T follicular helper cell (primary cell): Measurements from ENCODE around the gene SMIM10.
"Not testable (repeated sequence)": the region's sequence is repeated elsewhere in the genome, so short reads cannot be mapped to it uniquely, and the experiment has no call there.

Source experiments
- DNase-seq: peaks from one replicate; pipeline ENCODE4 v3.0.0-alpha.2; 2020; ENCODE audit warnings: low read depth
- total RNA-seq, 2 experiments: gene quantifications; one replicate each; lab custom pipeline; 2026; lab: John Stamatoyannopoulos, UW

Gene SMIM10
- 0 to 0.35 reads per million in 2 experiments for total RNA-seq

DNA sequence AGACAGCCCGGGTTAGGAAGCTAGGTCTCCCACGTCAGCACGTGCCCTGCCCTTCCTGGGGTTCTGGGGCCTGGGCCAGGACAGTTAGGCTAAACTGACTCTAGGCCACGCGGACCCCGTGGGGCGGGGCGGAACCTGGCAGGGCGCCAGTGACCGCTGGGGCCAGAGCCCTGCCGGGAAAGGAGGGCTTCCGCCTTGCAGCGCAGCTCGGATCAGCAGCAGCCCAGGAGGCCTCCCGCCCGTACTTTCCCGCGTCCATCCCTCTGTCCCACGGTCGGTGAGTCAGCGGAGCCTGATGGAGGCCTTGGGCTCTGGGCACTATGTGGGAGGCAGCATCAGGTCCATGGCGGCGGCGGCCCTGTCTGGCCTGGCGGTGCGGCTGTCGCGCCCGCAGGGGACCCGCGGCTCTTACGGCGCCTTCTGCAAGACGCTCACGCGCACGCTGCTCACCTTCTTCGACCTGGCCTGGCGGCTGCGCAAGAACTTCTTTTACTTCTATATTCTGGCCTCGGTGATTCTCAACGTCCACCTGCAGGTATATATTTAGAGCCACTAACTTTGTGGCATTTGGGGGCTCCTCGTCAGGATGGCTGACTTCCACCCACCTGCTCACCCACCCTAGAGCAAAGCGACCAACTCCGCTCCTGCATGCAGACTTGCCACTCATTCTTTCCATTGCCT lies at the start of gene SMIM10:
Gene SMIM10, plus strand, starts transcription at position 191 of the 681 bp plus-strand sequence. Its CDS starts 105 bp downstream, at position 296.
- no peak for DNase-seq

DNA sequence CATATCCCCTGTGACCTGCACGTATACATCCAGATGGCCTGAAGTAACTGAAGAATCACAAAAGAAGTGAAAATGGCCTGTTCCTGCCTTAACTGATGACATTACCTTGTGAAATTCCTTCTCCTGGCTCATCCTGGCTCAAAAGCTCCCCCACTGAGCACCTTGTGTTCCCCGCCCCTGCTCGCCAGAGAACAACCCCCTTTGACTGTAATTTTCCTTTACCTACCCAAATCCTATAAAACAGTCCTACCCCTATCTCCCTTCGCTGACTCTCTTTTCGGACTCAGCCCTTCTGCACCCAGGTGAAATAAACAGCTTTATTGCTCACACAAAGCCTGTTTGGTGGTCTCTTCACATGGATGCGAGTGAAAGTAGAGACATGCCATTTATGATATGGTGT lies 44.4 kb upstream of the SMIM10 start:
- not testable (repeated sequence) for DNase-seq

DNA sequence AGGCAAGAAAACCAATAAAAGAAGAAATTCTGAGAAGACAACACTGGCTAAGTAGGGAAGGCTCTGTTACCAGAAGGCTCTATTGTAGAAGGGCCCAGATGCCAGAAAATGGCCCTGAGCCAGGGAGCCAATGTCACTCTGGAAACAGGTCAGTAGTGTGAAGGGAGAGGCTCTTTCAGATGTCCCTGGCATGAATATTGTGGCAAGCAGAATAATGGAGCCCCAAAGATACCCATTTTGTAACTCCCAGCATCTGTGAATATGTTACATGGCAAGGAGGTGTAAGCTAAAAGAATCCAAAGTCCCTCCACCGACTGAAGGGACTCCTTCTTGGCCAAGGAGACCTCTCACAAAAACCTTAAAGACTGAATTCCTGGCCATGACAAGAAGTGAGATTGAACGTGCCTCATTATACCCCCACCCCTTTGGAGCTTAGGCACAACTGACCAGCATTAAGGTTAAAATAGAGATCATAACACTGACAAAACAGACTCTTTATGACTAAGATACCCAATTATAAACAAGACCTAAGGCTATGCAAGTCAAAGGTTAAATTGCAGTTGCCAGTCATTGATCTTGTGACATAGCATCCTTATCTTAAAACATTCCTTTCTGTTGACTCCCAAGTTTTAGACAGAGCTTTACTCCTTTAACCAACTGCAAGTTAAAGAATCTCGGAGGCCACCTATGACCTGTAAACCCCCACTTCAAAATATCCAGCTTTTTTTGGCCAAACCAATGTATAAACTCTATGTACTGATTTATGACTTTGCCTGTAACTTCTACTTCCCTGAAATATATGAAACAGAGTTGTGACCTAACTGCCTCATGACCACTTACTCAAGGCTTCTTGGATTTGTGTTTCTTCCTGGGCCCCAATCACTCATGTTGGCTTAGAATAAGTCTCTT lies 42.2 kb upstream of the SMIM10 start:
- no peak for DNase-seq

DNA sequence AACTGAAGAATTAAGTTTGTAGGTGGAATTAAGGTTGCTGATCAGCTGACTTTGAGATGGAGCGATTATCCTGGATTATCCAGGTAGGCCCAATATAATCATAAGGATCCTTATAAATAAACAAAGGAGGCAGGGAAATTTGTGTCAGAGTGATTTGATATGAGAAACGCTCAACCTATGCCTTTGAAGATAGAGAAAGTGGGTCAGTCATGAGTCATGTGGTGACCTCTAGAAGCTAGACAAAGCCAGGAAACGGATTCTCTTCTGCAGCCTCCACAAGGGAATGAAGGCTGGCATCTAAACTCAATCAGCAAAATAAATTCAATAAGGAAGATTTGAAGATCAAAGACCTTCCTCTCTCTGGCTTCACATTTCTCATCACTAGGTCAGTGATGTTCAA lies 41.5 kb upstream of the SMIM10 start:
- no peak for DNase-seq

DNA sequence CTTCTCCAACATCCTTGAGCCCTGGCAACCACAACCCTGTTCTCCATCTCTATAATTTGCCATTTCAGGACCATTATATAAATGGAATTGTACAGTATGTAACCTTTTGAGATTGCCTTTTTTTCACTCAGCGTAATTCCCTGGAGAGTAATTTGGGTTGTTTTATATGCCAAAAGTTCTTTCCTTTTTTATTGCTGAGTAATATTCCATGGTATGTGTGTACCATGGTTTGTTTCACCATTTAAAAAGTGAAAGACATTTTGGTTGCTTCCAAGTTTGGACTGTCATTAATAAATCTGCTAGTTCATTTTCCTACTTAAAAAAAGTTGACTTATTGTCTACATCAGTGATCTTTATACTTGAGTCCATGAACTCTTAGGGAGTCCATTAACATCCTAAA lies 33.0 kb upstream of the SMIM10 start:
- DNase-seq: no peak

DNA sequence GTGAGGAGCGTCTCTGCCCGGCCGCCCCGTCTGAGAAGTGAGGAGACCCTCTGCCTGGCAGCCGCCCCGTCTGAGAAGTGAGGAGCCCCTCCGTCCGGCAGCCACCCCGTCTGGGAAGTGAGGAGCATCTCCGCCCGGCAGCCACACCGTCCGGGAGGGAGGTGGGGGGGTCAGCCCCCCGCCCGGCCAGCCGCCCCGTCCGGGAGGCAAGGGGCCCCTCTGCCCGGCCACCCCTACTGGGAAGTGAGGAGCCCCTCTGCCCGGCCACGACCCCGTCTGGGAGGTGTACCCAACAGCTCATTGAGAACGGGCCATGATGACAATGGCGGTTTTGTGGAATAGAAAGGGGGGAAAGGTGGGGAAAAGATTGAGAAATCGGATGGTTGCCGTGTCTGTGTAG lies 30.4 kb upstream of the SMIM10 start:
- not testable (repeated sequence) for DNase-seq

DNA sequence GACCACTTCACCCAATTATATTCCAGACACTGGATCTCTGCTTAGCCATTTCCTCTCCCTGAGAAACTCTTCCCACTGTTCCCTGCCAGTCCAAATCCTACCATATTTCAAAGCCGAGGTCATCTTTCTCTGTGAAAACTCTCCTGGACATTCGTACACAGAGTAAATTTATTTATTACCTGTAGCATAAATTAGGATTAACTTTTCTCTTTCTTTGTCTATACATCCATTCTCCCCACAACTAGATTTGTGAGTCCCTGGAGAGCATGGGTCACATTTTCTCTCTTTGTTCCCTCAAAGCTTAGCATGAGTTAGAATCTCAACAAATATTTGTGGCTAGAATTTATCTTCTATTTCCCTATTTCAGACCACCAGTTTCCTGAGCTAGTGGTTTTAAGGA lies 27.8 kb upstream of the SMIM10 start:
- DNase-seq: no peak

DNA sequence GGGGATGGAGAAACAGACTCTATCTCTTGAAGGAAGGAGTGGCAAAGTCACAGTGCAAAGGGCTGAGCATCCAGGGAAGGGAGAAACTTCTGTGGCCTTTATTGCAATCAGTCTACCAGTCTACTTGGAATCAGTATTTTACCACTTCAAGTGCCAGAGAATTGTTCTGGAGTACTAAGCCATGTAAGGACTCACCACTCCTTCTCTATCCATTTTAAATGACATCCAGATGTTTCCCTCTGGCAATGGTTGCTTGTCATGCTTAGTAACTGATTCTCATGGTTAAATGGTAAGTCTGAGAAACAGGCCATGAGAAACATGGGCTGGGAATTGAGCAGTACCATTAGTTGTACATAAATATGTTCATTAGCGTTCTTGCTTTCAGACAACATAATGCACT lies 21.1 kb upstream of the SMIM10 start:
- no peak for DNase-seq

DNA sequence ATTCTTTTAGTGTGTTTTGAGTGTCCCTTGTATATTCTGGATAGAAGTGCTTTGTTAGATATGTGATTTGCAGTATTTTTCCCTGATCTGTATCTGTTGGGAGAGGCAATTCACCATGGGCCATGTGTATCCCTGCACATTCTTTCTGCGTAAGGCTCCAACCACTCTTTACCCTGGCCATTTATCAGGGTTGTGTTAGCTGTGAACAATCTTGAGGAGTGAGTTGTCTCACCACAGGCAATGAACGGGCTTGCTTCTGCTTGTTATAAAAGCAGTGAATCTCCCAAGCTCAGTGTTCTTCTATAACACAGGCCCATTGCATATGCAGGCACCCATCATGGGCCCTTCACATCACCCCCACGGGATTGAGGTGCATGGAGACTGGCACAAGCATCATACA lies 18.9 kb upstream of the SMIM10 start:
- DNase-seq: no peak

DNA sequence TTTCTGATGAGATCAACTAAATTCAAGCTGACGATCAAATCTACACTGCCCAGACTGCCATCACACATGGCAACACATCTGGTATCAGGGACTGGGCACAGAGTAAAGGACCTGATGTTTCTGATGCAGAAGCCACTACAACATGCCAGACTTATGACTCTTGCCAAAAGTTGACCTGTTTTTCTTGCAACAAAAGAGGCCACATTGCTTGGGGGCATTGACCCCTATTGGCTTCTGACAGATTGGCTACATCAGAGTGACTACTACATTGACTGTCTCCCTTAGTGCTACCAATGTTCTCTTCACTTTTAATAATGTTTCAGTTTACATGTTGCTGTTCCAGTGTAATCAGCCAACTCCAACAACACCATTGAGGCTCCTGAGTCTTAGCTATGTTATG lies 15.3 kb upstream of the SMIM10 start:
- DNase-seq: no peak

DNA sequence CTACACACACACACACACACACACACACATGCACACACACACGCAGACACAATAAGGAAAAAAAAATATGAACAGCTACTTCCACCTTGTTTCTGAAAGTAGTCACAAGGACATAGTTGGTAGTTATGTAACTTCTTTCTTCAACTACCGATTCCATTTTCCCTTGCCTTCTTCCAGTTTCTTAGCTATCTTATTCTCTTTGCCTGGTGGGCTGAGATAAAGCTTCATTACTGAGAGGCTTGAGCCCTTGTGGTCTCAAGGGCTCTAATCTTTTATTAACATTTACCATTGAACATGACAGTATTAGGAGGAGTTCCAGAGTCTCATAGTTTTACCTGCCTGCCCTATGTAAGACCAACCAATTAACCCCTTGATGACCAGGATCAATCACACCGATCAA lies 8.9 kb upstream of the SMIM10 start:
- DNase-seq: no peak

DNA sequence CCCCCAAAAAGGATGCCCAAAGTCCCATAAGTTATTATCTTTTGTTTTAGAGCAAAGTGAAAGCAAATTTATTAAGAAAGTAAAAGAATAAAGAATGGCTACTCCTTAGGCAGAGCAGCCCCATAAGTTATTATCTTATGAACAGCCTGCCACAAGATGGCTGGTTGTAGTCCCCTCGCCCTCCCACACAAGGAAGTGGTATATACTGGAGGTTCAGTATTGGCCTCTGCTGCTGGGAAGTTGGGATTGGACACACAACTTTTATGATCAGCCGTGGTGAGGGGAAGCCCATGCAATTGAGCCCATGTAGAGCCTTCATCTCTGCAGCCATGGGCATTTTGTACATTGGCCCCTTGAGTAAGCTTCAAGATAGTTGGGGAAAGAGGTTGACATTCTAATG lies 8.0 kb upstream of the SMIM10 start:
- no peak for DNase-seq

DNA sequence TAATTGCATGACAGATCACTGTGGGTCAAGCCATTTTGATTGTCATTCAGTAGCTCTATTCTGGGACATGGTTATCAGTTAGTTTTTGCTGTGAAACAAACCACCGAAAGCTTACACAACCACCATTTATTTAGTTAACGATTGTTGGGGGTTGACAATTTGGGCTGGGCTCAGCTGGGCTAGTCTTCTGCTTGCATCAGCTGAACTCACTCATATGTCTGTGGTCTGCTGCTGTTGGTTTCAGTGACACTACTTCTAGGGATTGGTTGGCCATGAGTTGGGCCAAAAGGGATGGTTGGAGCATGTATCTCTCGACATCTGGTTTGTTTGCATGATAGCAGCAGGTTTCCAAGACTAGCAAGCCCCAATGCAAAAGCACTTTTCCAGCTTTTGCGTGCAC lies 5.3 kb upstream of the SMIM10 start:
- DNase-seq: no peak

DNA sequence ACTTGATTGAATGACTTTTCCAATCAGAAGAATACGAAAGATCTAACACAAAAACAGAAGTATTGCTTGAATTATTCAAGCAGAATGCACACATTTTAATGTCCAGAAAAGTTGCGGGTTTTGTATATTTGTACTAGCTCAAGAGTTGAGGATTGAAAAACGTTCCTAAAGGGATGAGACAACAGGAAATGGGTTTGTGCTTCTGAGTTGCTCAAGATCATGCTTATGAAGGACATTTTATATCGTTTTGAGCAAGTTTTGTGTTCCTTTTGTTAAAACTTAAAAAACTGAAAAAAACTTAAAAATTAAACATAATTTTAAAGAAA lies 353 bp upstream of the SMIM10 start:
- no peak for DNase-seq

DNA sequence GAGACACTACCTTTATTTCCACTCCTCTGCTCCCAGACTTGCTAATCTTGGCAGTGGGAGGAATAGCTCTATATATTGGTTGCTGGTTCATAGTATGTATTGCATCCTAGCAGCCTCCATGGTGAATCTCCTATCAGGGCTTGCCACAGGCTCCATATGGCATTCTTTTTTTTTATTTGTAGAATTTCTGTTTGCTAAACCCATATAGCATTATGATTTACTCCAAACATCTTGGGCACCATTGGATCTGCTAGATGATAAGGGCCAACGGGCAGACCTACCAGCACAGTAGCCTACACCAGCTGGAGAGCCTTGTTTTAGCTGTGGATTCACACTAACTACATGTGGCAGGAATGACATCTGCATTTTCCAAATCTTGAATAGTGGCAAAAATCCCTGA lies 6.9 kb downstream of the SMIM10 start:
- DNase-seq: no peak

DNA sequence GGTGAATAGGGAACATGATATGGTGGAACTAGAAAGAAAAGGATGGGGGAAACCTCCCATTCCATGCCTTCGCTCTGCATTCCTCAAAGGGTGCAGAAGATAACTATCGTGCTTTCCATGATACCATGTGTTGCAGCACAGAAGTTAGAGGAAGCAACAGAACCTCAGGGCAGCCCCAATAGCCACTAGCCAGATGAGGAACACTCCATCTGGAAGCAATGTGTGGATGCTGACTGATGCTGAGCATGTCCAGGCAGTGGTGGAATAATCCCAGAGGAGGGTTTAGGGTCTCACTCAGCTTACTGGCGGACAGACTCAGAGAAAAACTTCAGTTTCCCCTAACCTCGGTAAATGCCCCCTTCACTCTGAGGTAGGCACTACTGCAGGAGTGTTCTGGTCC lies 7.5 kb downstream of the SMIM10 start:
- no peak for DNase-seq

DNA sequence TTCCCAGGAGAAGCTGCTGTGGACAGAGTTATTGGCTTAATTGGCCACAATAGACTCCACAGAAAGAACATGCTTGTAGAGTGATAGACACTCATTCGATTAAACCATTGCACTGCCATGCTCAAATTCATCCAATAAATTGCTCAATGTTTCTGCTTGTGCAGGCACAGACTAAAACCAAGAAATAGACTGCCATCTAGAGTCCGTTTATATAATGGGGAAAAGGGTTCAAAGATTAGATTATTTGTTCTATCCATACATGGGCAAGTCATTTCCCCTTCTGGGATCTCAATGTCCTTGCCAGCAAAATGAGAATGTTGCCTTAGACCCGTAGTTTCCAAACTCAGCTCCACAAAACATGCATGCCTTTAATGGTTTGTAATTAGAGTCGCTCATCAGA lies 8.7 kb downstream of the SMIM10 start:
- no peak for DNase-seq

DNA sequence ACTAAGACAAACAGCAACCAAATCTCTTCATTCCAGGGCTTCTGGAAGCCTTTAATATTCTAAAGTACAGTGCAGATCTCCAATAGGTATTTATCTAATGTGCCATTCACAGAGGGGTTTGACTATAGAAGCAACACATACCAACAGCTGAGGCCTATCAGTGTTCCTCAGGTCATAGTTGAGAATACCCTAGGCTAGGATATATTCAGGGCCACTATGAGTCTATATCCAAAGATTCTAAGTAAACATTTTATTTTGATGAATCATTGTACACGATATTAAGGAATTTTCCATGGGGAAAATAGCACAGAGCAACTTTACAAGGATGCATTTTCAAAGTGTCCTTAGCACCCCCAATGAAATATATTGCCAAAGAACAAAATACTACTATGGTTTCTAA lies 9.7 kb downstream of the SMIM10 start:
- no peak for DNase-seq

DNA sequence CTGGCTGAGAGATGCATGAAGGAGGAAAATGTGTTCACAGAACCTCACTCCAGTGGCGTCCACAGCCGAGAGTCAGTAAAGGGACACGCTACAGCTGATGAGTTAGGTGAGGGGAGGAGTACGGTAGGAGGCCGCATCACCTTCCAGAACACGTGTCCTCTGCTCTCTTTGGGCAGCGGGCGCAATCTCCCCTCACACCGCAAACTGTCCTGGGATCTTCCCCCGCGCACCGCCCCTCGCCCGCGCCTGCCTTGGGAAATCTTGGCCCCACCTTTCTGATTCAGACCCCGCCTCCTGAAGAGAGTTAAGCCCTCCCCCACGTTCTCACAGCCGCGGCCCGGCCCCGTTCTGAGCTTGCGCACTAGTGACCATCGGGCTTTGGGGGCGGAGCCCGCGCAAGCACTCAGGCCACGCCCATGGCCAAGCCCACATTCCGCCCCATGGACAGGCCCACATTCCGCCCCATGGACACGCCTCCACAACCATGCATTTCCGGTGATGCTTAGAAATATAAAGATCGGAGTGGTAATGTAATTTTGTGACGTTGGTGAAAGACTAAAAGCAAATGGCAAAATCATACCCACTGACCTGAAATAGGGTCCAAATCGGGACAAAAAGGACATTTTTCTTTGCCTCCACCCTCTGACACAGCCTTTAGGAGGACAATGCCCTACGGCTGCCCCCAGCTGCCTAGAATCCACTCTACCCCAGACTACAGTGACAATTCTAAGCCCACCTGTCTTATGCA lies 13.3 kb downstream of the SMIM10 start:
- DNase-seq: peak; percentile 83

DNA sequence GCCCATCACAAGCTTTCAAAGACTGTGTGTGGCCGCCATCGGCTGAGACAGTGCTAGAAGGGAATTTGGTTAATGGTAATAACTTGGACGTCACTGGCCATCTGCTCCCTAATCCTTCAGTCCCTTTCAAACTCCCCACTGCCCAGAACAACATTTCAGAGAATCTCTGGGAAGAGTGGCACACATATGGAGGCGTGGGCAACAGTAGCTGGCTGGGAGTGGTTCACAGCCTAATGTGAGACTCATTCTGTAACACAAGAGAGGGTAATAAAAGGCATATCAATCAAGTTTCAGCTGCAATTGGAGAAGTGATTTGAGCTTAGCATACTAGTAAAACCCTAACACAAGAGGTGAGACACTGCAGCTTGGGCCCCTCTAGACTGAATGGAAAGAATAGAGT lies 15.4 kb downstream of the SMIM10 start:
- DNase-seq: no peak

DNA sequence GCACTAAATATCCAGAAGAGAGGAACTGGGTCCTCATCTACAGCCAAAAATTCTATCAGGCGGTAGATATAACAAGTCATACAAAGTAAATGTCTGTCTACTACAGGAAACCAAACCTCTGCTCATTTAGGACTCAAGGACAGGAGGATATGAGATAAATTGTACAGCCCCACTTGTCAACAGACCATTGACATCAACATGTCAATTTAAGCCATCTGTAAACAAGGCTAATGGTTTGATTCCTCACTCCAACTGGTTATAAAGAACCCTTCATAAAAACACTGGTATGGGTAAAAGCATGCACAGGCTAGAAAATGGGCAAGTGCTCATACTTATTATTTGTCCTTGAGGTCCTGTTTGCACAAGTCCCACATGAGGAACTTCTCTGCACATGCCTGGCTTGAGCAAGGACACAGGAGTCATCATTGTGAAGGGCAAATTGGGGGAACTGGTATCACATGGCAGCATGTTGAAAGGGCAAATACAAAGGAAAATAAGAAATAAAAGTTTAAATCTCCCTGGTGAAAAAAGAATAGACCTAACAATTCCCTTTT lies 18.3 kb downstream of the SMIM10 start:
- DNase-seq: no peak

DNA sequence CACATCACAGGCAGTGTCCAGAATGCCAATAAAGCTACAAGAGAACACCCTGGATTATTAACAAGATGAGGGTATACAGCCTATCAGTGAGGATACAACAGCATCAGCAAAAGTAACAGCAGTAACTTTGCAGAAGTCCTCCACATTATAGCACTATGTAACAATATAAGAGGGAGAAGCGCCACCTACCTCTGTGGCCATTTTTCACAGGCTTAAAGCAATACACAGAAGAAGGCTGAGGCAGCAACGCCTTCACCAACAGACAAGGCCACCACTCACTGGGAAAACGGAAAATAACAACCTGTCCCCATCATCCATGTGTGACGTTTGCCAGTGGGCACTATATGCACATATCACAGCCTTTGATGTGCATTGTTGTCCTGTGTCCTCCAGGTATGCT lies 19.0 kb downstream of the SMIM10 start:
- DNase-seq: no peak

DNA sequence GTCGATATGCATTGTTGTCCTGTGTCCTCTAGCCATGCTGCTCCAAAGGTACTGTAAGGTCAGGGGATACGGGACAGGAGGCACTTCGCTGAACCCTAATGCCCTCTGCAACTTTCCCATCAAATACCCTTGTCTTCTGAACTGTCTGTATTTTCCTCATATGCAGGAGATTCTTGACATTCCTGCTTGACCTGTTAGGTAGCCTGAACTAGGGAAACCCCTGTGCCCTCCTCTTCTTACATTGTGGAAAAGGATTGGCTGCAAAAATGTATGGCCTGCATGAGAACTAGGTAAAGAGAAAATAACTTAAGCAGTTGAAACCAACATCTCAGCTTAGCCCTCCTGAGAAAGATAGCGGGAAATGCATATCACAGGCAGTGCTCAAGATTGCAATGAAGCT lies 20.1 kb downstream of the SMIM10 start:
- no peak for DNase-seq
